Activated CD4-positive, alpha-beta T cell treated with anti-CD3 and anti-CD28 coated beads for 4 hours (primary cell): ENCODE results near the gene LONP2.
"Not testable (repeated sequence)": the region's sequence is repeated elsewhere in the genome, so short reads cannot be mapped to it uniquely, and the experiment has no call there.

Experiments used
- DNase-seq, 2 donors: peaks; one replicate each; pipeline ENCODE4 v3.0.0-alpha.2; 2020

LONP2 gene

GRCh38 chr16:48235556-48236136 is 8.5 kb upstream of the LONP2 start:
- no peak for DNase-seq

- DNase-seq: no peak
These were observed 7.8 kb upstream of the LONP2 start for GRCh38 chr16:48236286-48236685.

- not testable (repeated sequence) for DNase-seq
These were observed 4.0 kb upstream of the LONP2 start for GRCh38 chr16:48240147-48240546.

- DNase-seq: no peak
These were observed 729 bp downstream of the LONP2 start for GRCh38 chr16:48244863-48245195.

- no peak for DNase-seq
These were observed 2.0 kb downstream of the LONP2 start for GRCh38 chr16:48246066-48246465.

GRCh38 chr16:48247311-48247710 is 3.2 kb downstream of the LONP2 start, which contains the start of gene ABCC11:
Gene ABCC11 (minus strand): TSS chr16:48247539. CDS start chr16:48231921, 15,618 bp downstream.
- DNase-seq: no peak

GRCh38 chr16:48250520-48251278 is 6.6 kb downstream of the LONP2 start:
- DNase-seq: no peak

- no peak for DNase-seq
These were observed 7.9 kb downstream of the LONP2 start for GRCh38 chr16:48252013-48252412.

- no peak for DNase-seq
These were observed 12.6 kb downstream of the LONP2 start for GRCh38 chr16:48256579-48257177.

- DNase-seq: no peak
These were observed 17.5 kb downstream of the LONP2 start for GRCh38 chr16:48261569-48261968.

GRCh38 chr16:48262631-48263030 is 18.5 kb downstream of the LONP2 start:
- no peak for DNase-seq

GRCh38 chr16:48269011-48269410 is 24.9 kb downstream of the LONP2 start:
- DNase-seq: no peak

GRCh38 chr16:48271728-48272127 is 27.6 kb downstream of the LONP2 start:
- DNase-seq: no peak

GRCh38 chr16:48272837-48273421 is 28.8 kb downstream of the LONP2 start:
- DNase-seq: no peak

- DNase-seq: no peak
These were observed 30.4 kb downstream of the LONP2 start for GRCh38 chr16:48274476-48274875.

- DNase-seq: no peak
These were observed 32.0 kb downstream of the LONP2 start for GRCh38 chr16:48276102-48276501.

- no peak for DNase-seq
These were observed 33.1 kb downstream of the LONP2 start for GRCh38 chr16:48277158-48277557.

- no peak for DNase-seq
These were observed 35.1 kb downstream of the LONP2 start for GRCh38 chr16:48279199-48279598.

- DNase-seq: no peak
These were observed 36.4 kb downstream of the LONP2 start for GRCh38 chr16:48280546-48280945.

GRCh38 chr16:48282636-48283263 is 38.6 kb downstream of the LONP2 start:
- DNase-seq: no peak

- DNase-seq: no peak
These were observed 40.8 kb downstream of the LONP2 start for GRCh38 chr16:48284772-48285409.

- no peak for DNase-seq
These were observed 43.1 kb downstream of the LONP2 start for GRCh38 chr16:48287239-48287638.

GRCh38 chr16:48291303-48291702 is 47.2 kb downstream of the LONP2 start:
- no peak for DNase-seq
